Kidney (tissue), 14 donors: ENCODE measurements around the gene DDX24. TPM values are rescaled to one million over a fixed set of nuclear protein-coding genes. Genes with fewer than 3 reads are reported as not detected.

ENCODE experiments used
- DNase-seq, 5 donors: peaks; one replicate each; pipeline ENCODE4 v3.0.0-alpha.2; 2013 to 2020
- FAIRE-seq: peaks from 2 replicates; lab custom pipeline; 2012; peaks lifted over from hg19 to GRCh38; lab: Jason Lieb, UNC
- H3K27ac ChIP-seq, 2 donors: one replicate each; pipeline ENCODE4 v1.7.0; 2013; ENCODE audit warnings: low read depth in 2 of 2, low read length in 2 of 2, inconsistent platforms in 1 of 2
- H3K27me3 ChIP-seq: one replicate; pipeline ENCODE4 v1.7.1; 2013; ENCODE audit warnings: low read length, inconsistent platforms; ENCODE audit not compliant: control insufficient read depth, insufficient read depth
- H3K36me3 ChIP-seq, 3 donors: one replicate each; pipeline versions ENCODE4 v1.7.0 to v1.7.1; 2013; ENCODE audit warnings: low read length in 3 of 3, control low read depth in 1 of 3, inconsistent platforms in 1 of 3; ENCODE audit not compliant: insufficient read depth in 3 of 3, control insufficient read depth in 2 of 3
- H3K4me1 ChIP-seq, 3 donors: one replicate each; pipeline versions ENCODE4 v1.7.0 to v1.7.1; 2013; ENCODE audit warnings: low read length in 3 of 3, inconsistent platforms in 1 of 3, low read depth in 1 of 3; ENCODE audit not compliant: control insufficient read depth in 2 of 3, insufficient read depth in 2 of 3
- H3K4me3 ChIP-seq, 3 donors: one replicate each; pipeline versions ENCODE4 v1.7.0 to v1.8.1; 2013; ENCODE audit warnings: low read length in 3 of 3, control low read depth in 1 of 3, inconsistent platforms in 1 of 3
- H3K9ac ChIP-seq, 3 donors: one replicate each; pipeline versions ENCODE4 v1.7.0 to v1.7.1; 2013; ENCODE audit warnings: low read length in 3 of 3, control low read depth in 1 of 3, inconsistent platforms in 1 of 3
- H3K9me3 ChIP-seq, 3 donors: one replicate each; pipeline versions ENCODE4 v1.7.0 to v1.7.1; 2013; ENCODE audit warnings: low read length in 3 of 3, control low read depth in 1 of 3, inconsistent platforms in 1 of 3; ENCODE audit not compliant: control insufficient read depth in 2 of 3, insufficient read depth in 1 of 3
- CTCF ChIP-seq: IDR thresholded peaks from 3 replicates; pipeline ENCODE4 v1.5.1; 2012; ENCODE audit warnings: mild to moderate bottlenecking, moderate library complexity, borderline replicate concordance; ENCODE audit not compliant: insufficient read depth; ENCODE audit errors: extremely low read depth
- intact Hi-C: fragments of 100-400 bp; cut with DNase I; formaldehyde crosslinking; loops from one replicate; pipeline ENCODE4 v1.11.1; 2022
- polyA plus RNA-seq: library from polyadenylated mRNA; stranded (reverse); fragments of 350-450 nt; fragmentation: Illumina TruSeq; extraction: RNeasy Lipid Tissue Mini Kit (QIAGEN cat#74804); gene quantifications from one replicate; pipeline ENCODE4 v1.2.3, GENCODE V29; 2014; ENCODE audit warnings: low read depth, low replicate concordance; ENCODE audit not compliant: insufficient read depth
- total RNA-seq: library from RNA; stranded (reverse); fragmentation: NEBNext Ultra II Directional; extraction: Animal tissue kit (Norgen Biotek cat#: 25700); gene quantifications from one replicate; pipeline ENCODE4 v1.2.1, GENCODE V29; 2021
- donor health status: control.
- donor health status: control.
- donor health status: control.
- donor health status: control.
- donor health status: control.
- donor health status: DM: yes; HTN: yes; CAD: no.
- donor health status: Normal renal cell carcinoma (clear cell type).

The DDX24 gene
- total and polyA plus RNA-seq, 2 donors from 2014 or later = 139 to 193 TPM

GRCh38 chr14:94081386-94081820, 401 bp upstream of the DDX24 start:
- H3K27me3 ChIP-seq = no peaks in the 10 kb centered on the region
- TF ChIP-seq CTCF = no peak
- H3K9me3 ChIP-seq = no peaks in the 10 kb centered on the region
- H3K4me3 ChIP-seq = peak overlapping the region; percentile 96 to 97 (median 97)
- H3K9ac ChIP-seq = peak overlapping the region; percentile 82 to 97 (median 92)
- no peak for FAIRE-seq
- H3K4me1 ChIP-seq = peaks cover 0 to 26% (median 22%) of the 10 kb centered on the region in 3 donors
- peaks cover 0 to 19% (median 6%) of the 10 kb centered on the region in 3 donors for H3K36me3 ChIP-seq
- peak overlapping the region; percentile 88 to 90 for H3K27ac ChIP-seq
- intact Hi-C loops = no loop called here
- DNase-seq = no peak

GRCh38 chr14:94079891-94080620, 946 bp downstream of the DDX24 start:
- peak in 2 of 5 donors; percentile 68 to 77 for DNase-seq
- peaks cover 0 to 4% (median 0%) of the 10 kb centered on the region in 3 donors for H3K9me3 ChIP-seq

GRCh38 chr14:94077823-94078222, 3.2 kb downstream of the DDX24 start:
- Histone ChIP-seq H3K9ac (no peak overlapping the region), H3K4me1 (peaks cover 0 to 26% (median 22%) of the 10 kb centered on the region in 3 donors), H3K4me3 (peak overlapping the region in 2 of 3 donors; percentile 97), H3K9me3 (peaks cover 0 to 14% (median 0%) of the 10 kb centered on the region in 3 donors), H3K27ac (no peak overlapping the region), H3K36me3 (peaks cover 0 to 19% (median 6%) of the 10 kb centered on the region in 3 donors), H3K27me3 (no peaks in the 10 kb centered on the region)
- TF ChIP-seq CTCF = no peak
- intact Hi-C loops = no loop called here
- DNase-seq = no peak
- no peak for FAIRE-seq

More at GRCh38 chr14:94079891-94080620, 946 bp downstream of the DDX24 start:
- peaks cover 0 to 26% (median 22%) of the 10 kb centered on the region in 3 donors for H3K4me1 ChIP-seq
- no peak for TF ChIP-seq CTCF
- intact Hi-C loops = no loop called here
- peaks cover 0 to 19% (median 6%) of the 10 kb centered on the region in 3 donors for H3K36me3 ChIP-seq
- FAIRE-seq = no peak
- H3K4me3 ChIP-seq = peak overlapping the region; percentile 96 to 97 (median 97)
- H3K27me3 ChIP-seq = no peaks in the 10 kb centered on the region
- peak overlapping the region; percentile 92 to 97 (median 97) for H3K9ac ChIP-seq
- peak overlapping the region; percentile 88 to 90 for H3K27ac ChIP-seq
